Renal cortex interstitium (tissue), 11 donors: ENCODE results near the gene ATG2B. TPM values are rescaled to one million over a fixed set of nuclear protein-coding genes. Genes with fewer than 3 reads are reported as not detected.
"Not testable (repeated sequence)": the region's sequence is repeated elsewhere in the genome, so short reads cannot be mapped to it uniquely, and the experiment has no call there.

Experiments
- DNase-seq, 11 donors: peaks; one replicate each; pipeline ENCODE4 v3.0.0-alpha.2; 2013; ENCODE audit warnings: low read depth in 9 of 11, low spot score in 4 of 11; ENCODE audit errors: extremely low read depth in 1 of 11
- polyA plus RNA-seq, 3 donors: library from polyadenylated mRNA; unstranded; fragments of 120-200 nt; gene quantifications; one replicate each; pipeline ENCODE4 v1.2.1, GENCODE V29; 2013; ENCODE audit not compliant: insufficient read length in 3 of 3

ATG2B gene
- polyA plus RNA-seq, 3 donors = 30.4 to 49.9 (median 31.4) TPM

DNA sequence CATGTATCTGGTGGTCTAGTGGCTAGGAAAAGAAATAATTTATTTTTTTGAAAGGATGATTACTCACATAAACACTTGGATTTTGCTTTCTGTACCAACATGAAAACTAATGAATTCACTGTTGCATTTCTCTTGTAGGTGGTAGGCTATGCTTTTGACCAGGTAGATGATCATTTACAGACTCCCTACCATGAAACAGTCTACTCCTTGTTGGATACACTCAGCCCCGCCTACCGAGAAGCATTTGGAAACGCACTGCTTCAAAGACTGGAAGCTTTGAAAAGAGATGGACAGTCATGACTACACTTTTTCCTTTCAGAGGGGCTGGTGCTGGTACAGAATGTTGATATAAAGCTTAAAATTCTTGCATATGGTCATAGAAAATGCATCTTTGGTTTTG lies 22.2 kb upstream of the ATG2B start:
- peak in 1 of 11 donors; percentile 7 for DNase-seq

DNA sequence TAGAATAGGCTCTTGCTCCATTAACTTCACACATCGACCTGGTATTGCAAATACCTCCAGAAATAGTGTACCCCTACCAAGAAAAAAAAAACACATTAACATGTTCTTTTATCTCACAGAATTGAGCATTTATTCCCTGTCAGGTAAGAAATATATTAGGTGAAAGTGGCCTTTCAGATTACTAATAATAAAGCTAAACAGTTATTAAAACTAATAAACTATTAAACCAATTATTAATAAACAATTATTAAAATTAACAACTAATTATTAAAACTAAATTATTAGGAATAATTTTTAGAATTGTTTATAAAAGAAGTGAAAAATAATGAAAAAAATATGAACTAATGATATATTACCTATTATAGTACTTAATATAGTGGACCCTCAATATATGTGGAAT lies 21.6 kb upstream of the ATG2B start:
- DNase-seq = no peak

GRCh38 chr14:96384053-96384452 lies 20.9 kb upstream of the ATG2B start:
- DNase-seq = no peak

- no peak for DNase-seq
Measured at GRCh38 chr14:96383445-96383844, 20.3 kb upstream of the ATG2B start.

DNA sequence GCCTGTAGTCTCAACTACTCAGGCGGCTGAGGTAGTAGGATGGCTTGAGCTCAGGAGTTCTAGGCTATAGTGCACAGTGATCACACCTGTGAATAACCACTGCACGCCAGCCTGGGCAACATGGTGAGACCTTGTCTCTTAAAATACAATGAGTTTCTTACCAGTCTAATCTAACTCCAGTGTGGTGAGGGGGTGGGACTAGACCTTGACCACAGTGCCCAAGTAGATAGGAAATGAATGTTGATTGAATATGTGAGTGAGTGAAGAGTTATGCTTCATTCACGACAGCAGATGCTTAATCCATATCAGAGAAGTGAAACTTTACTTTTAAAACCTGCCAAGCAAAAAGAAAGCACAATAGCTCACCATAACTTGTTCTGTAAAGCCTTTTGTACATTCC lies 17.6 kb upstream of the ATG2B start:
- no peak for DNase-seq

- no peak for DNase-seq
Measured at GRCh38 chr14:96376093-96376492, 13.0 kb upstream of the ATG2B start.

- no peak for DNase-seq
Measured at GRCh38 chr14:96373538-96373937, 10.4 kb upstream of the ATG2B start.

- no peak for DNase-seq
Measured at GRCh38 chr14:96370528-96370927, 7.4 kb upstream of the ATG2B start.

DNA sequence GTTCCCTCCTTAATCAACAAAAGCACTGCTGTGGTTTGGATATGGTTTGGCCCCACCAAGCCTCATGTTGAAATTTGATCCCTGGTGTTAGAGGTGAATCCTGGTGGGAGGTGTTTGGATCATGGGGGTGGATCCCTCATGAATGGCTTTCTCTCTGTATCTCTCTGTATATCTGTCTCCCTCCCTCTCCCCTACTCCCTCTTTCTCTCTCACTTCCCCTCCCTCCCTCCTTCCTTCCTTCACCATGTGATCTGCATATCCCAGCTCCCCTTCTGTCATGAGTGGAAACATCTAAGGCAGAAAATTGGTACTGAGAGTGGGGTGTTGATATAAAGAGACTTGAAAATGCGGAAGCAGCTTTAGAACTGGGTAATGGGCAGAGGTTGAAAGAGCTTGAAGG lies 5.4 kb upstream of the ATG2B start:
- DNase-seq = no peak

GRCh38 chr14:96364962-96365361 lies 1.8 kb upstream of the ATG2B start:
- no peak for DNase-seq

DNA sequence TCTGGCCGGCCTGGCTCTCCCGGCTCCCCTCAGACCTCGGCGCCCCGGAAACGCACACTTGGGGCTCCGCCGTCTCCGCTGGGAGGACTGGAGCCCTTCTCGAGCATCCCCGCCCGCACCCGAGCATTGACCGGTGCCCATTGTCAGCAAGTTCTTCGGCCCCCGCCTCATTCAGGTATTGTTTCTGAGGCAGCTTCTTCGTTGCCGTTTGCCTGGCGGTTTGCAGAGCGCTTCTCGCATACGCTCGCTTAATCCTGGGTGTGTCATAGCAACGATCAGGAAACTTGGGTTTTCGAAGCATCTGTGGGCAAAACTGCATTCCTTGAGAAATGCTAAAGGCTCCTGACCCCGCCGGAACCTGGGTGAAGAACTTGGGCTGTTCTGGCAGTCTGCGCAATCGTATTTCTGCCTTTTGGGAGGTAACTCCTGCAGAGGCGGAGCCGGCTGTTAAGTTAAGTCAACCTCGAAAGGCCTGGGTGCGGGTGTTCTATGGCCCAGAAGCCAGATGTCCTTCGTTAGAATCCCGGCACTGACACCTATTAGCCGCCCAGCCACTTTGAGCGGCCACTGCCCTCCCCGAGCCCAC lies 703 bp upstream of the ATG2B start:
- DNase-seq = peak in 10 of 11 donors; percentile 14 to 48 (median 24)

DNA sequence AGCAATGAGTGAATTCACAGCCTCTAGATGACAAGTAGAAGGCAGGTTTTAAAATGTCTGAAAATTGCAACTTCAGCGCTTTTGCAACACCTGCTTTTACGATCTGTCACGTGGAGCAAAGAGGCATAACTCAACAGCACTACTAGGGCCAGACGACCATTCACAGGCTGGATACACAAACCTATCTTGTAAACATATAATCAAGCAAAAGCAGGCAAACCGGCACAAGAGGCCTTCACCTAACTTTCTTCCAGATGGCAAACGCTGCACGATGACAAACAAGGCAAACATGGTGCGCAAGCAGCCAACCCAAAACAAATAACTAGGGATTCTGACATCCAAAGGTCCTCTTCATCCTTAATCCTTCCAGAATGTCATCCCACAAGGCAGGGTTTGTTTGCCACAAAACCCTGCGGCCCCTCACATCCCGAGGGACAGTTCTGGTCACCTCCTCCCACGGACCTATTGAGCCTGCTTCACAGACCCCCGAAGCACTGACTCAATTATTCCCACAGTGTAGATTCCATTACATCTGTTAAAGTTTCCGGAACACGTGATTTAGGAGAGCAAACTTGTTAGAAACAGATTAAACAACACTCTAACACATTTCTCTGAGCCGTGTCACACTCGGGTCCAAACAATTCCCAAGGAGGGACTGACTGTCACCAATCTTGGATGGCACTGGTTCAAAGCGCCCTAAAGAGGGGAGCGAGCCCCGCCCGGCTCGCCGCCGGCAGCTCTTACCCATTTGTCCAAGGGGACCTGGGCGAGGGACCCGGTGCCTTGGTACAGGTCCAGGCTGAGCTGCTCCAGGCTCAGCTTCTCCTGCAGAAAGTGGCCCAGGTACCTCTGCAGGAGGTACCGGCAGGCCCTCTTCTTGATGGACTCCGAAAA lies 823 bp downstream of the ATG2B start:
- peak in 9 of 11 donors; percentile 10 to 39 (median 17) for DNase-seq

DNA sequence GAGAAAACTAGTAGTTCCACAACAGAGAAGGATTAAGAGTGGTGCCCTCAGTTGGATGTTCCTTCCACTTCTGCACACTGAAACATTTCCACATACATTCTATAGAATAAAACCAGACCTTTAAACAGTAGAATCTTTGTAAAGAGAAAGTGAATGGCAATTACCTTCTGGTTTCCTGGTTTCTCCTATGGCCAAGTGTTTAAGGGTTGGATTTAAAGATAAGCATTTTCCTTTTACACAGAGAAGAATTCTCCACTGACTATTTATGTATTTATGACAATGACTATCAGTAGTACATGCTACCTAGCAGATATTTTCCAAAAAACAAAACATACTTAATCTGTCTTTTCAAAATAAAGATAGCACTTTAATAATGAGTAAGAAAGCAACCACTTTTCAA lies 3.2 kb downstream of the ATG2B start:
- no peak for DNase-seq

DNA sequence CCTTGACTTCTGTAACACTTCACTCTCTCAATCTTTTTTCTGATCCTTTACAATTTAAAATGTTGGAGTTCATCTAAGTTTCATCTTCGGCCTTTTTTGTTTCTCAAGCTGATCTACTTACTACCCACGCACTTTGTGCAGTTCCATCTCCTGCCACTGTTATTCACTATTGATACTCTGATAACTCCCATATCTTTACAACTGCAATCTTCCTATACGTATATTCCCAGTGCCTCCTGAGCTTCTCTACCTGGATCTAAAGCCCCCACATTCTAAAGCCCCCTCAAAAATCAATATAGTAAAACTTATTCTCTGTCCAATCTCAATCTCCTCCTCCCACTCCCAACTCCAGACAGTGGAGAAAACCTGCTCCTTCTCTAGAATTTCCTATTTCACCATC lies 5.9 kb downstream of the ATG2B start:
- no peak for DNase-seq

DNA sequence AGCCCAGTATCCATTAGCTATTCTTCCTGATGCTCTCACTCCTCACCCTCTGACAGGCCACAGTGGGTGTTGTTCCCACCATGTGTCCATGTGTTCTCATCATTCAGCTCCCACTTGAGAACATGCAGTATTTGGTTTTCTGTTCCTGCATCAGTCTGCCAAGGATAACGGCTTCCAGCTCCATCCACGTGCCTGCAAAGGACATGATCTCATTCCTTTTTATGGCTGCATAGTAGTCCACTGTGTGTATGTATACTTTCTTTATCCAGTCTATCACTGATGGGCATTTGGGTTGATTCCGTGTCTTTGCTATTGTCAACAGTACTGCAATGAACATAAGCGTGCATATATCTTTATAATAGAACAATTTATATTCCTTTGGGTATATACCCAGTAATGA lies 8.9 kb downstream of the ATG2B start:
- DNase-seq = no peak

GRCh38 chr14:96352708-96353107 lies 10.4 kb downstream of the ATG2B start:
- DNase-seq = no peak

- DNase-seq = no peak
Measured at GRCh38 chr14:96351986-96352385, 11.2 kb downstream of the ATG2B start.

GRCh38 chr14:96349286-96350075 lies 13.7 kb downstream of the ATG2B start:
- no peak for DNase-seq

DNA sequence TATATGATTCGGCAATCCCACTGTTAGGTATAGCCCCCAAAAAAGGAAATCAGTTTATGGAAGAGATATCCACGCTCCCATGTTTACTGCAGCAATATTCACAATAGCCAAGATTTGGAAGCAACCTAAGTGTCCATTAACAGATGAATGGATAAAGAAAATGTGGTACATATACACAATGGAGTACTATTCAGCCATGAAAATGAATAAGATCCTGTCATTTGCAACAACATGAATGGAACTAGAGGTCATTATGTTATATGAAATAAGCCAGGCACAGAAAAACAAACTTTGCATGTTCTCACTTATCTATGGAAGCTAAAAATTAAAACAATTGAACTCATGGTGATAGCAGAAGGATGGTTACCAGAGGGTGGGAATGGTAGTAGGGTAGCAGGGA lies 15.2 kb downstream of the ATG2B start:
- DNase-seq = not testable (repeated sequence)

DNA sequence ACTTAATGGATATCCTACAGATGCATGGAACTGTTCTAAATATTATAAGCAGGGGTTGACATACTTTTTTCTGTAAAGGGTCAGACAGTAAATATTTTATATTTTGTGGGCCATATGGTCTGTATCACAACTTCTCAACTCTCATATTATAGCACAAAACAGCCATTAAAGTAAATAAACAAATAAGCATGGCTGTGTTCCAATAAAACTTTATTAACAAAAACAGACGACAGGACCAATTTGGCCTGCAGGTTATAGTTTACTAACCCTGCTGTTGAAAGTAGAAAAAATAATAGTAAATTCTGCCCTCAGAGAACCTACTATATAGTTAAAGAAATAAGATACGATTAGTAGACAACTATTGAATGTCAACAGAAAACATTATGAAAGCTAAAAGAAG lies 17.5 kb downstream of the ATG2B start:
- no peak for DNase-seq
